OCI-LY7 (cell line): ENCODE measurements around the gene DCAF12L2. TPM values are rescaled to one million over a fixed set of nuclear protein-coding genes. Genes with fewer than 3 reads are reported as not detected.

ENCODE experiments used
- BruUV-seq: library from RNA; stranded (reverse); fragments of 400-500 nt; replicated peaks from 2 replicates; lab custom pipeline; 2021; lab: Mats Ljungman, UMichigan
- CTCF ChIA-PET: fragments of 300-600 bp; sonication (Branson Sonifier 250); formaldehyde crosslinking; loops from one replicate; lab custom pipeline; 2022; ENCODE audit warnings: antibody characterized with exemption; ENCODE audit not compliant: unreplicated experiment; lab: Charles Lee
- POLR2A ChIA-PET: fragments of 300-600 bp; sonication (Branson Sonifier 250); formaldehyde crosslinking; loops from one replicate; lab custom pipeline; 2022; ENCODE audit warnings: antibody characterized with exemption; lab: Charles Lee
- DNase-seq: peaks from one replicate; pipeline ENCODE4 v3.0.0-alpha.2; 2015; ENCODE audit warnings: low spot score
- H2AFZ ChIP-seq: fragments of 200-600 bp; sonication (generic), shearing (Covaris generic); 2 replicates; pipeline ENCODE4 v1.6.1; 2014; ENCODE audit warnings: mild to moderate bottlenecking, antibody characterized with exemption, low read length, moderate library complexity
- H3K27ac ChIP-seq: fragments of 200-600 bp; sonication (generic); 2 replicates; pipeline ENCODE4 v1.5.1; 2014; ENCODE audit warnings: mixed run types, low read depth, mild to moderate bottlenecking, moderate library complexity, low read length, inconsistent platforms; ENCODE audit not compliant: poor library complexity, severe bottlenecking
- H3K36me3 ChIP-seq: fragments of 200-600 bp; sonication (generic); 2 replicates; pipeline ENCODE4 v1.6.1; 2014; ENCODE audit warnings: mild to moderate bottlenecking, antibody characterized with exemption, low read length, moderate library complexity, mixed read lengths; ENCODE audit not compliant: insufficient read depth
- H3K4me1 ChIP-seq: fragments of 200-600 bp; sonication (generic); 2 replicates; pipeline ENCODE4 v1.5.1; 2014; ENCODE audit warnings: mild to moderate bottlenecking, low read length; ENCODE audit not compliant: insufficient read depth, poor library complexity, severe bottlenecking
- H3K4me2 ChIP-seq: fragments of 200-600 bp; sonication (generic); 2 replicates; pipeline ENCODE4 v1.6.1; 2014; ENCODE audit warnings: mild to moderate bottlenecking, low read length
- H3K4me3 ChIP-seq: fragments of 200-600 bp; sonication (generic); 2 replicates; pipeline ENCODE4 v1.5.1; 2014; ENCODE audit warnings: mild to moderate bottlenecking, low read depth, low read length; ENCODE audit not compliant: poor library complexity, severe bottlenecking
- H3K79me2 ChIP-seq: fragments of 200-600 bp; sonication (generic); 2 replicates; pipeline ENCODE4 v1.6.1; 2016; ENCODE audit warnings: low read depth, mild to moderate bottlenecking, low read length, moderate library complexity, mixed read lengths; ENCODE audit not compliant: insufficient read depth
- H3K9me2 ChIP-seq: fragments of 200-600 bp; sonication (generic); 2 replicates; pipeline ENCODE4 v1.6.1; 2016; ENCODE audit warnings: mild to moderate bottlenecking, low read length, mixed read lengths; ENCODE audit not compliant: insufficient read depth
- H3K9me3 ChIP-seq: fragments of 200-600 bp; sonication (generic); 2 replicates; pipeline ENCODE4 v1.6.1; 2014; ENCODE audit warnings: mild to moderate bottlenecking, mixed run types, low read length, mixed read lengths
- H4K20me1 ChIP-seq: fragments of 200-600 bp; sonication (generic); 2 replicates; pipeline ENCODE4 v1.6.1; 2014; ENCODE audit warnings: mild to moderate bottlenecking, antibody characterized with exemption, low read length, moderate library complexity, mixed read lengths; ENCODE audit not compliant: insufficient read depth
- CTCF ChIP-seq: fragments of 200-600 bp; sonication (generic); conservative IDR thresholded peaks from 2 replicates; pipeline ENCODE4 v1.5.1; 2014; ENCODE audit warnings: mild to moderate bottlenecking, antibody characterized with exemption, low read length, moderate library complexity, mixed read lengths
- EZH2phosphoT487 ChIP-seq: fragments of 200-600 bp; sonication (generic); IDR thresholded peaks from 2 replicates; pipeline ENCODE4 v1.6.1; 2018; ENCODE audit warnings: low read depth, borderline replicate concordance, mild to moderate bottlenecking, mixed run types, antibody characterized with exemption, low read length, moderate library complexity, mixed read lengths
- intact Hi-C: fragments of 100-400 bp; cut with micrococcal nuclease; formaldehyde crosslinking; loops from one replicate; pipeline ENCODE4 v1.10.0; 2022; ENCODE audit not compliant: unreplicated experiment
- total RNA-seq, 2 experiments: library from RNA; depleted of rRNA in 1 of 2; stranded (reverse); fragments of >200 nt in 1 of 2; shearing (Covaris generic) in 1 of 2; gene quantifications; 2 replicates each; pipeline ENCODE4 v1.2.3, GENCODE V29; 2014 to 2022

Gene DCAF12L2
- total RNA-seq, 2 experiments from 2014 or later = not detected

DNA sequence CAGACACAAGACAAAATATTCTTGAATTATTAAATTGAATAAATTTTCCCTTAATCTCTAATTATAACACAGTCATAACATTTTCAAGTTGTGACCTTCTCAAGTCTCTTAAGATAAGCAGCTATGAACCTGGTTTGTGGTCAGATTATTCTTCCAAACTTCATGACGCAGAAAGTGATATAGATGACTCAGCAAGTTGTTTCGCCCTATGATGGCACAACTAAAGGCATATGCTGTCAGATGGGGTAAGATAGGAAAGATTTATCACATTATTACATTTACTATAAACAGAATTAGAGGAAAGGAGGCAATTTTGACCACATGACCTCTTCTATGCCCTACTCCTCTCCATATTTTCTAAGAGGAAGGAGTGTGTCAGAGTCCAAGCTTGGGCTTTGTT, 4.6 kb upstream of the DCAF12L2 start:
- ChIA-PET POLR2A (no interaction called here), CTCF (no interaction called here)
- Histone ChIP-seq H3K4me3 (no peak overlapping the region), H3K27ac (no peak overlapping the region), H2AFZ (no peak overlapping the region), H3K9me2 (no peaks in the 10 kb centered on the region), H4K20me1 (no peaks in the 10 kb centered on the region), H3K4me1 (no peaks in the 10 kb centered on the region), H3K9me3 (no peaks in the 10 kb centered on the region), H3K4me2 (no peak overlapping the region), H3K79me2 (no peaks in the 10 kb centered on the region), H3K36me3 (no peaks in the 10 kb centered on the region)
- no peak for DNase-seq
- no TSS peak for BruUV-seq
- TF ChIP-seq EZH2phosphoT487 (no peak), CTCF (no peak)
- intact Hi-C loops = no loop called here

- Histone ChIP-seq H3K4me1 (no peaks in the 10 kb centered on the region), H3K9me3 (no peaks in the 10 kb centered on the region), H4K20me1 (no peaks in the 10 kb centered on the region), H3K4me3 (no peak overlapping the region), H3K27ac (no peak overlapping the region), H3K79me2 (no peaks in the 10 kb centered on the region), H3K4me2 (no peak overlapping the region), H3K9me2 (no peaks in the 10 kb centered on the region), H3K36me3 (no peaks in the 10 kb centered on the region), H2AFZ (no peak overlapping the region)
- no peak for TF ChIP-seq CTCF
- TF ChIP-seq EZH2phosphoT487 = no peak
- DNase-seq = no peak
- no TSS peak for BruUV-seq
- intact Hi-C loops = no loop called here
- CTCF ChIA-PET = no interaction called here
- POLR2A ChIA-PET = no interaction called here
Observed at GRCh38 chrX:126167560-126167959, 1.5 kb upstream of the DCAF12L2 start.

DNA sequence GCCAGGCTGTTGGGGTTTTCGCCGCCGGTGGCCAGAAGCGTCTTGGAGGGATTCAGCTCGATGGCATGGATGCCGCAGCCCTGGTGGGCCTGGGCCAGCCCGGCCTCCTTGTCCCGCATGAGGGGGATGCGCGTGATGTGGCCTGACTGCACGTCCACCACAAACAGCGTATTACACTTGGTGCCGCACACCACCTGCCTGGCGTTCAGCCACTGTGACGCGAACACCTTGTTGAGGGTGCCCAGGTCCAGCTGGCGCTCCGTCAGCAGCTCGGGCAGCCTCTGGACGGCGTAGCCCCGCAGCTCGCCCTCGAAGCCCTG, 728 bp downstream of the DCAF12L2 start:
- CTCF ChIA-PET = no interaction called here
- no peak overlapping the region for H3K4me3 ChIP-seq
- no peak for DNase-seq
- no peak overlapping the region for H3K27ac ChIP-seq
- POLR2A ChIA-PET = no interaction called here
- BruUV-seq = no TSS peak
- H4K20me1 ChIP-seq = no peaks in the 10 kb centered on the region
- no peaks in the 10 kb centered on the region for H3K9me2 ChIP-seq
- H3K4me2 ChIP-seq = no peak overlapping the region
- TF ChIP-seq EZH2phosphoT487 (no peak), CTCF (no peak)
- no peaks in the 10 kb centered on the region for H3K9me3 ChIP-seq
- no peak overlapping the region for H2AFZ ChIP-seq
- H3K36me3 ChIP-seq = no peaks in the 10 kb centered on the region
- intact Hi-C loops = no loop called here
- H3K79me2 ChIP-seq = no peaks in the 10 kb centered on the region
- H3K4me1 ChIP-seq = no peaks in the 10 kb centered on the region
